ENCODE measurements around the gene STOM. TPM values are rescaled to one million over a fixed set of nuclear protein-coding genes. Genes with fewer than 3 reads are reported as not detected.

STOM gene
- total RNA-seq, 1 donor from 2014 or later: 301 TPM

DNA sequence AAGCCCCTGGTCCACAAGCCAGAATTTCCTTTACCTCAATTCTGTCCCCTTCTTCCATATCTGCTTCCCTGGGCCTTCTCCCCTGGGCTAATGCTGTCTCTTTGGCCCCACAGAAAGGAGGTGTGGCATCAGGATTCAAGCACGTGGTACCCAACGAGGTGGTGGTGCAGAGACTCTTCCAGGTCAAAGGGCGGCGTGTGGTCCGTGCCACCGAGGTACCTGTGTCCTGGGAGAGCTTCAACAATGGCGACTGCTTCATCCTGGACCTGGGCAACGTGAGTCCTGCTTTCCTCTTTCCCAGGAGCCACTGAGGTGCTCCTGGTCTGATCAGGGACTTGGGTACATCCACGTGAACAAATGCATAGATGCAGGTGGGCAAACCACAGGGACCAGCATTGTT, 59.5 kb downstream of the STOM start:
- DNase-seq (ENCODE audit: low spot score): peak; percentile 47

DNA sequence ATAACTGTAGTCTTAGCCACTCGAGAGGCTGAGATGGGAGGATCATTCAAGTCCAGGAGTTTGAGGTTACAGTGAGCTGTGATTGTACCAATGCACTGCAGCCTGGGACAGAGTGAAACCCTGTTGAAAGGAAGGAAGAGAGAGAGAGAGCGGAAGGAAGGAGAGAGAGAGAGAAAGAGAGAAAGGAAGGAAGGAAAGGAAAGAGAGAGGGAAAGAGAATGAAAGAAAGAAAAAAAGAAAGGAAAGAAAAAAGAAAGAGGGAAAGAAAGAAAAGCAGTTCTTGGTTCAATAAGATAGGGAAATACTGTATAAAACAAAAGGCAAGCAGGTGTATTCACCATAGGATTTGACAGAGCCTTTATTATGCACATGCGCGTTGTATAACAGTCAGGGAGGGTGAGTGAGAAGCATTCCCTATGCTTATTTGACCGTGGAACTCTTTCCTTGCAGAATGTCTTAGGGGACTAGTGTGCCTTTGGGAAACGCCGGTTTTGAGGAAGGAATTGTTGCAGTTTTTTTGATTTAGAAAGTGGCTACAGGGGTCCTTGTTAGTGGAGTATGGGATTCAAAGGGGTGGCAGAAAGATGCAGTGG, 60.1 kb downstream of the STOM start:
- intact Hi-C loops (cut with DNase I): loop anchor here (10.0 kb wide), 1 partner anchor 95 kb away; no protein-coding TSS in a partner anchor
- DNase-seq (ENCODE audit: low spot score) (no peak), ATAC-seq (no peak)

More for the DNA sequence above, 59.5 kb downstream of the STOM start:
- intact Hi-C loops (cut with DNase I): loop anchor here (10.0 kb wide), 1 partner anchor 96 kb away; no protein-coding TSS in a partner anchor
- ATAC-seq: no peak

DNA sequence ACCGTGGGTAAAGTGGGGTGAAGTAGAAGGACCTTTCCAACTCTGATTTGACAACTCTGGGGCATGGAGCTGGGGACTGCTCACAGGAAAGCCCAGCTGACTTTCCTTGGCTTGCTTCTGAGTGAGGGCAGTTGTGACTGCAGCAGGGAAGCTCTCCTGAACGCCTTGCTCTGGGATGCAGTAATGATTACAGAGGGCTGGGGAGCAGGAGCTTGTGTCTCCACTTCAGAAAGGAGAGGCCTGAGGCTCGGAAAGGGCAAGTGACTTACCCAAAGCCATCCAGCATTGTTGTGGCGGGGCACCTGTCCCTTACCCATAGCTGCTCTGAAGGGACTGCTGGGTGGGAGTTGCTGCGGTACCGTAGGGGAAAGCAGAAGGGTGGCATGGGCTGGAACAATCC, 60.9 kb downstream of the STOM start:
- intact Hi-C loops (cut with DNase I): no loop called here
- DNase-seq (ENCODE audit: low spot score) (peak; percentile 39), ATAC-seq (no peak)

DNA sequence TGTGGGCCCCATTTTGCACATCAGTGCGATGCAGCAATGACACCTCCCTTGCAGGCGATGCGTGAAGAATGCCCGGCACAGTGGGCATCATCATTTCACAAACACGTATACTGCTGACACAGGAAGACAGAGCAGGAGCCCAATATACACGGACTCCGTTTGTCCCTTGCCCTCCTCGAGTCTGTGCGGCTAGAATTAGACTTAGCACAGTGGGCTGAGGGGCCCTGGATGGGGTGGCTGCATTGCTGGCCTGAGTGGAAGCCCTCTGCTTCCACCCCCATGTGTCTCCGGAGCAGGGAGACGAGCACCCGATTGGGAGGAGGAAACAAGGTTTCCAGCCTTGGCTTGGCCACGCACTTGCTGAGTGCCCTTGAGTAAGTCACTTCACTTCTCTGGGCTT, 61.3 kb downstream of the STOM start:
- ATAC-seq (peak; percentile 11), DNase-seq (ENCODE audit: low spot score) (peak; percentile 51)
- intact Hi-C loops (cut with DNase I): no loop called here

DNA sequence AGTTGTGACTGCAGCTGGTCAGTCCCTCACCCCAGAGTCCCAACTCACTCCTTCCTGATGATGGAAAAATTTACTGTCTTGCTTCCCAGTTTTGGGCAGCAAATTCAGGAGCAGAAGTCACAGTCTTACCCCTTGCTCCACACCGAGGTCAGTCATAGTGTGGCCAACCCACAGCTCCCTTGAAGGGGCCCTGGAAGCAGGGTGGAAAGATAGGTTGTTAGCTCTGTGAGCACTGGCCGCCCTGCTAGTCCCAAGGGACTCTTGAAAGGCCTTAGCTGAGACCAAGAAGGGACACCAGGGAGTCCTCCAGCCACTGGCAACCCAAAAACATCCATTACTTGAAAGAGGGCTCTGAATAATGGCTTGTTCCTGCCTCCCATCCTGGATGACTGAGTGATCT, 62.1 kb downstream of the STOM start:
- ATAC-seq (no peak), DNase-seq (ENCODE audit: low spot score) (no peak)
- intact Hi-C loops (cut with DNase I): no loop called here

DNA sequence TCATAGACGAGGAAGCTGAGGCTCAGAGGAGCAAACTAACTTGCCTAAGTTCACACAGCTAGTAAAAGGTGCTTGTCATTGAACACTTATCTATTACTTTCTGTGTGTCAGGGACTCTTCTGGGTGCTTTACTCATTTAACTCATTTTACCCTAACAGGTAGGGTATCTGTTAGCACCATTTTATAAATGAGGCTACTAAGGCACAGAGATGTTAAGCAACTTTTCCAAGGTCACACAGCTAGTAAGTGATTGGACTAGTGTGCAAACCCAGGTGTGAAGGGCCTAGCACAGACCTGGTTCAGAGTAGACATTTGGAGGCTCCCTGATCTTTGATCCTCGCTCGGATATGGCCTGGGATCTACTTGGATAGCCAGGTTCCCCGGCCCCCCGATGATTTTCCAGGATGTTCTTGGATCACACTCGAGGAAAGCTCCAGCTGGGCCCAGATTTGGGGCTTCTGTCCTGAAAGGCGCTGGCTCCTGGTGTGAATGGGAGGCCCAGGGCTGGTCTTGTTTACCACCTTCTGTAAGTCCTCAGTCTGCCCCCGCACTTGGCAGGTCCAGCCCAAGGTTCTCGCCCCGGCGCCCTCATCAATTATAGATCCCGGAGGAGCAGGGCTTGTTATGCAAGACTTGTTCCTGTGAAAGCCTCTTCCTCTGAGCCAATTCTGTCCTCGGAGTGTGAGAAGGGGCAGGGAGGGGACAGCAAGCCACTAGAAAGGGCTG, 64.6 kb downstream of the STOM start:
- intact Hi-C loops (cut with DNase I): no loop called here
- ATAC-seq (peak; percentile 85), DNase-seq (ENCODE audit: low spot score) (peak; percentile 84)

DNA sequence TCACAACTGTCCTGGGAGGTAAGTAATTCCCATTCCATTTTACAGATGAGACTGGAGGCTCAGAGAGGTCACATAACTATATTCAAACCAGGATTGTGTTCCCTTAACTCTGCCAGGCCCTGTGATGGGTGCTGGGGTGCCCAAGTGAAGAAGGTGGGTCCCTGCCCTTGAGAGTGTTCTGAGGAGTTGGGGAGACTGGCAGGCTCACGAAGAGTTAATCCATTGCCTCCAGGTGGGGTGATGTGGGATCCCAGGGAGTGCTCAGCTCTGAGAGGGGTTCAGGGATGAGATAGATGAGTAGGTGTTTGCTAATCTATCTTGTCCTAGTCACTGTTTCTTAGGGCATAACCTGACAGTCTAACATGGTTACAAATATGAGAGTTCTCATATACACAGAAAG, 65.3 kb downstream of the STOM start:
- no peak for ATAC-seq
- intact Hi-C loops (cut with DNase I): no loop called here
- DNase-seq (ENCODE audit: low spot score): peak; percentile 37

DNA sequence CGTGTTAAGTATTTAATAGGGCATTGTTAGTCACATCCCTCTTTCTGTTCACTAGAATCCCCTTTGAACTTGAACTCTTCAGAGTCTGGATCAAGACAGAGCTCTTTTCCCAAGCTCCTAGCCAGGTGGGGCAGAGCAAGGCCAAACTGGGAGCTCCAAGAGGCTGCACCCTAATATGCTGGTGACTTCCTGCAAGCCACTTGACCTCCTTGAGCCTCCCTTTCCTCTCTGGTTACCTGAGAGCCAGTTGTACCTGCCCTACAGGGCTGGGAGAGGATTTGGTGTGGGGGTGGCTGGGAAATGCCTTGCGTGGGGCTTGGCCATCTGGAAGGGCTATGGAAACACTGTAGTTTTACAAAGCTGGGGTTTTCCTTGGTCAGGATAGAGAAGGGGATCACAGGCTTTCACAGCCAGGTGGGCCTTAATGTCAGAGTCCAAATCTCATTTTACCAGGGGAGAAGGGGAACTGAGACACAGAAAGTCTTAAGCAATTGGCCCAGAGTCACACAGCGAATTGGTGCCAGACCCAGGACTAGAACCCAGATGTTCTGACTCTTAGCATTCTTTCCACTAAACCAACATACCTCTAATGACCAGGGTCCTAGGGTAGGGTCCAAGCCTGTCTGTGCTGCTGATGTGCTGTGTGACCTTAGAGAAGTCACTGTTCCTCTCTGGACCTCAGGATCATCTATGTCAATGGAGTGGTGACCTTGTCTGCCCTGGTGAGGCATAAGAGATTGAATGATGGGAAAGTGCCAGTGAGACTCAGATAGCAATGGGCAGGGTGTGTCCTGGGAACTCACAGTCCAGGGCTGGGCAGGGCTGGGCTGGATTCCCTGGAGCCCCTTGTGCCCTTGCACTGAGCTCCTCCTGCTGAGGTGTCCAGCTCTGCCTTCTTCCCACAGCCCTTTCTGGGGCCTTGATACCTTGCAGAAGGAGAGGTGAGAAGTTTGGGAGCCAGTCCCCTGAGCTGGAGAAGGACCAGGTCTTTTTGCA, 66.3 kb downstream of the STOM start:
- no peak for ATAC-seq
- DNase-seq (ENCODE audit: low spot score): peak; percentile 48

DNA sequence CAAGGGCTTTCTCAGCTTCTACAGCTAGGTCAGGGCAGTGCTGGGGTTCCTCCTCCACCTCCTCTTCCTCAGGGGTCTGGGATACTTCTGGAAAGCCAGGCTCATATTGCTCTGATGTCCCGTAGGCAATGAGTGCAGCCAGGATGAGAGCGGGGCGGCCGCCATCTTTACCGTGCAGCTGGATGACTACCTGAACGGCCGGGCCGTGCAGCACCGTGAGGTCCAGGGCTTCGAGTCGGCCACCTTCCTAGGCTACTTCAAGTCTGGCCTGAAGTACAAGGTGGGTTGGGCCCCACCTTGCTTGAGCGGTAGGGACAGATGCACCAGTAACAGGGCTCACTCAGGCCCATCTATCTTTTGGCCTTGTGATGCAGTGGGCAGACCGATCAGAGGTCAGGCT, 67.3 kb downstream of the STOM start:
- intact Hi-C loops (cut with DNase I): no loop called here
- DNase-seq (ENCODE audit: low spot score) (peak; percentile 42), ATAC-seq (no peak)

More for the DNA sequence above, 66.3 kb downstream of the STOM start:
- intact Hi-C loops (cut with DNase I): no loop called here

DNA sequence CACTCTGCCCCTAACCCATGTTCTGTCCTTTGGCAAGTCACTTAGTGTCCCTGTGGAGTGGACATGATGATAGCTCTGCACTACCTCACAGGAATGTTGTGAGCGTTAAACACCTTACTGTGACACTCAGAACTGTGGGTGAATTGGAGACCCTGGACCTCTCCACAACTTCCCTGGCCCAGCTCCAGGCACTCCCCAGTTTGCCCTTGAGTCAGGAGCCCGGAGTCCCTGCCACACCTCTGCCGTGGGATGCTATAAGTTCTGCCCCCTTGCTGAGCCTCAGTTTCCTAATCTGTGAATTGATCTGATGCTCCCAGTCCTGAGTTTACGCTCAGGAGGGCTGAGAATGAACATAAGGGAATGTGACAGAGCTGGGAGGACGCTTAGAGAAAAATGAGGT, 67.7 kb downstream of the STOM start:
- intact Hi-C loops (cut with DNase I): no loop called here
- no peak for ATAC-seq
- DNase-seq (ENCODE audit: low spot score): peak; percentile 53

DNA sequence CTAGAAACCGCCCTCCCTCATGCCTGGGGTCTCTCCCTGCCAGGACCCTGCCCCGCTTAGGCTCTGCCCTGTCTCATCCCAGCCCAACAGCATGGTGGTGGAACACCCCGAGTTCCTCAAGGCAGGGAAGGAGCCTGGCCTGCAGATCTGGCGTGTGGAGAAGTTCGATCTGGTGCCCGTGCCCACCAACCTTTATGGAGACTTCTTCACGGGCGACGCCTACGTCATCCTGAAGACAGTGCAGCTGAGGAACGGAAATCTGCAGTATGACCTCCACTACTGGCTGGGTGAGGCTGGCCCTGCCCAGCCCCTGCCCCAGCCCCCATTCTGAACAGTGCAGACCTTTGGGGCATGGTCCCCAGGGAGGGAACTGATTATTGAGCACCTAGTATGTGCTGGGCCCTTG, 68.2 kb downstream of the STOM start:
- intact Hi-C loops (cut with DNase I): no loop called here
- ATAC-seq: no peak
- peak; percentile 56 for DNase-seq (ENCODE audit: low spot score)

DNA sequence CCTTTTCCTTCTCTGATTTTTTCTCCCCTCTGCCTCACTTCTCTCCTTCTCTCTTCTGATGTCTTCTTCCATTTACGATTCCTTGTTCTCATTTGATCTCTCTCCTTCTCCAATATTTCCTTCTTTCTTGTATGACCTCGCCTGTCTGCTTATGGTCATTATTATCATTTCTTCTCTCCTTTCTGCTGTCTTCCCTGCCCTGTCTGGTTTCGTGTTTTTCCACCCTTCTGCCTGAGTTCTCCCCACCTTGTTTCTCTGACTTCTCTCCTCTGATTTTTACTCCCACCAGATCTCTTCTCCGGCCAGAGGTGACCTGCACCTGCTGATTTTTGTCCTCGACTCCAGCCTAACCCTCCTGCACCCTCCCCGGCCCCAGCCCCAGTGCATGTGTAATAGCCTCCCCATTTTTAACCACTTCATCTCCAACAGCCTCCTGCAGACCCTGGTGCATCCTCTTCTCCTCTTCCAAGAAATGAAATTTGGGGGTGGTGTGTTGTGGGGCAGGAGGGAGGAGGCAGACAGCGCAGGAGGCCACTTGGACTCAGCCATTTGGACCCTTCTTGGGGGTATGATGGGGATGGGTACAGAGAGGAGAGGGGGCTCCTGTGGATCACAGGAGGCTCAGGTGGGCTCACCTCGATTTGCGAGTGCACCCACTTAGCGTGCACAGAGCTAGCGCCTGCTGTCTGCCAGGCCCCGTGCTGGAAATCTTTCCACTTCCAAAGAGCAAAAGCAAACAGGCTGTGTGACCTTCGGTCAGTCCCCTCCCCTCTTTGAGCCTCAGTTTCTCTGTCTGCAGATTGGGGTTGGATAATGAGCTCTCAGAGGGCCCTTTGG, 69.5 kb downstream of the STOM start:
- ATAC-seq: no peak
- peak; percentile 55 for DNase-seq (ENCODE audit: low spot score)
- intact Hi-C loops (cut with DNase I): no loop called here

DNA sequence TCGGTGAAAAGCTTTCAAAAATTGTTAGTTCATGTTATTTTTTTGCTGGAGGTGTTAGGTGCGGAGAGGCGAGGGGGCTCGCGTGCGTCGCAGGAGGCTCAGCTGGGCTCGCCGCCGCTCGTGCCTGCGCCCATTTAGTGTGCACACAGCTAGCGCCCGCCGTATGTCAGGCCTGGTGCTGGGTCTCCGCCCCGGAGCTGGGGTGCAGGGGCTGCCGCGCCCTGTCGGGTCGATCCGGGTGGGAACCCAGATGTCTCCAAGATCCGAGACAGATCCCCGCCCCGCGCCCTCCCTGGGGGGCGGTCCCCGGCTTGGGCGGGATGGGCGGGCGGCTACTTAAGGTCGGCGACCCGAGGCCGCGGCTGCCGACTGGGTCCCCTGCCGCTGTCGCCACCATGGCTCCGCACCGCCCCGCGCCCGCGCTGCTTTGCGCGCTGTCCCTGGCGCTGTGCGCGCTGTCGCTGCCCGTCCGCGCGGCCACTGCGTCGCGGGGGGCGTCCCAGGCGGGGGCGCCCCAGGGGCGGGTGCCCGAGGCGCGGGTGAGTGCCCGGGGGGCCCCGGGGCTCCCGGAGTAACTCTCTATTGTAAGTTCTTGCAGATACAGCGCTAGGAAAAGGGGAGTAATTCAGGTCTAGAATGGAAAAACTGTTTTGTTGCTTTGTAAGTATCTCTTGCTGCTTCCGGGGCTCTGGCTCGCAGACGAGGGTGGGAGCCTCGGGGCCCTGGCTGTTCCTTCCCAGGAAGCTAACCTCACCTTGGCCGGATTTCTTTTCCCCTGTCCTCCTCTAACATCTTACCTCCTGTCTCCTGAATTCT, 70.4 kb downstream of the STOM start:
- ATAC-seq (peak; percentile 63), DNase-seq (ENCODE audit: low spot score) (peak; percentile 84)
- intact Hi-C loops (cut with DNase I): no loop called here

DNA sequence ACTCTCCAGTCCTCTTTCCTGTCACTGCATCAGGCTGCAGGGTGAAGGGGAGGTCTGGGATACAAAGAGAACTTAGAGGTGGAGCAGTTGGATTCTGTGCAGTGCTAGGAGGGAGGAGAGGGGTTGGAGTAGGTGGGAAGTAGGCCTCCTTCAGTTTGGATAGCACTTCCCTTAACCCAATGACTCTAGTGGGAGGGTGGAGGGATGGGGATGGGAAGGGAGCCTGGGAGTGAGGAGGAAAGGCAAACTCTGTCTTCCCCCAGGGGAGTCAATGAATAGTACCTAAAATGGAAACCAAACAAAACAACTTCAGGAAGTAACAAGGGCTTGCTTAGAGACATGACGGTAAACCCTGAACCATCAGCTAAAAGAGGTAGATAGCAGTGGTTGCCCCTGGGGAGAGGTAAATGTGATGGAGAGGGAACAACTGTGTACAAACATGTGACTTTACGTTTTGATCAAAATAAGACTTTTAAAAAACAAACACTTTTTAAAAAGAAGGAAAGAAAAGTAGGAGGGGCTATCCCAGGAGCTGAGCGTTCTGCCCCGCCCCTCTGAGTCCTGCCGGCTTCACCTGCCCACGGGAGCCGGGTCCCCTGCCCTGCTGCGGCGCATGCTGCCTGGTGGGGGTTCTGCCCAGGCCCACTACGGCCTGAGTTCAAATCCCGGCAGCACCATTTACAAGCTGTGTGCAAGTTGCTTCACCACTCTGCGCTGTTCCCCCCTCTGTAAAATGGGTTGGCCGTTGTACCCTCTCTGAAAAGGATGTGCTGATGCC, 71.2 kb downstream of the STOM start:
- intact Hi-C loops (cut with DNase I): no loop called here
- peak; percentile 73 for ATAC-seq
- peak; percentile 71 for DNase-seq (ENCODE audit: low spot score)

DNA sequence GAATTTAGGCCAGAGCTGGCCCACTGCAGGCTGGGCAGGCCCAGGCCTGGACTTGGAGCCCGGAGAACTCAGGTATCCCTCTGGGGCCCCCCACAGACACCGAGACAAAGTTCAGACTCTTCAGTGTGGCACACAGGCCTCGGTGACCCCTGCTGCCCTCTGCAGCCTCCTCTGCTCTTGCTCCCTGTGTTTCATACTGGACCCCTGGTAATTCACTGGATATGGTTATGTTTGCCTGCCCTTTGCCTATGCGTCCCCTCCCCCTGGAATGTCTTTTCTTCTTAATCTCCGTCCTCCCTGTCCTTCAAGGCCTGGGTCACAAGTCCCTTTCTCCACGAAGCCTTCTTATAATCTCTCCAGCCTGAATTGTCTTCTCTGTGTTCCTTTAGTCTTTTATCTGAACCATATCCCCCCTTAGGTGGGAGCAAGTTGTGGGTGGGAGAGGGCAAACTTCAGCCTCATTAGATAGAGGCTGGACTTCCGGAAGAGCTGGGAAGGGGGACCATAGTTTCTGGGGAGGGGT, 72.0 kb downstream of the STOM start:
- ATAC-seq: no peak
- intact Hi-C loops (cut with DNase I): no loop called here
- DNase-seq (ENCODE audit: low spot score): no peak

DNA sequence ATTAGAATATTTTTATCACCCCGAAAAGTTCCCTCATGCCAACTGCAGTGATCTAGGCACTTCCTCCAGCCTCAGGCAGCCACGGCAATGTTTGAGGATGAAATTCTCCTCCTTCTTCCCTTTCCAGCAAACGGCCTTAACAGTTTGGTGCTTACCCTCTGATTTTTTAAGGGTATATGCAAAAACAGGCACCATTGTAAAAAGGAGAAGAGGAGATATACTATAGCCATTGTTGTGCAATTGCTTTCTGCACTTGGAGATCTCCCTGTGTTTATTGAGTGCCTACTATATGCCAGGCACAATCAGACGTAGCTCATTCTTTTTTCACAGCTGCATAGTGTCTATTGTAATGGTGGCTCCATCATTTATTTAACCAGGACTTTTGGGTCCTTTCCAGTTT, 72.7 kb downstream of the STOM start:
- ATAC-seq (no peak), DNase-seq (ENCODE audit: low spot score) (no peak)
- intact Hi-C loops (cut with DNase I): no loop called here

Data from sciatic nerve (tissue), 2 donors.